A673 (cell line): ENCODE measurements around the gene DIPK1C. TPM values are rescaled to one million over a fixed set of nuclear protein-coding genes. Genes with fewer than 3 reads are reported as not detected.

Experiments
- BruUV-seq: library from RNA; stranded (reverse); fragments of 400-500 nt; replicated peaks from 2 replicates; lab custom pipeline; 2021; lab: Mats Ljungman, UMichigan
- CTCF ChIA-PET: fragments of 300-600 bp; sonication (Branson Sonifier 250); formaldehyde crosslinking; loops from one replicate; lab custom pipeline; 2022; ENCODE audit warnings: antibody characterized with exemption; lab: Charles Lee
- POLR2A ChIA-PET: fragments of 300-600 bp; sonication (Branson Sonifier 250); formaldehyde crosslinking; loops from one replicate; lab custom pipeline; 2022; ENCODE audit warnings: antibody characterized with exemption; ENCODE audit not compliant: low non-redundant PET; lab: Charles Lee
- DNase-seq: peaks from one replicate; pipeline ENCODE4 v3.0.0-alpha.2; 2015; ENCODE audit warnings: low spot score
- H3K27ac ChIP-seq: fragments of 200-600 bp; sonication (generic); 2 replicates; pipeline ENCODE4 v1.5.1; 2016; ENCODE audit warnings: mixed run types, low read depth, mild to moderate bottlenecking, mixed read lengths, antibody characterized with exemption, low read length; ENCODE audit not compliant: poor library complexity, severe bottlenecking
- H3K27me3 ChIP-seq: fragments of 200-600 bp; sonication (generic); replicated peaks from 2 replicates; pipeline ENCODE4 v1.6.1; 2017; ENCODE audit warnings: mixed run types, low read depth, mild to moderate bottlenecking, mixed read lengths, antibody characterized with exemption, low read length; ENCODE audit not compliant: insufficient read depth, poor library complexity
- H3K36me3 ChIP-seq: fragments of 200-600 bp; sonication (generic); 2 replicates; pipeline ENCODE4 v1.6.1; 2016; ENCODE audit warnings: mixed run types, mild to moderate bottlenecking, mixed read lengths, antibody characterized with exemption, low read length; ENCODE audit not compliant: insufficient read depth, poor library complexity, severe bottlenecking
- H3K4me1 ChIP-seq: fragments of 200-600 bp; sonication (generic); 2 replicates; pipeline ENCODE4 v1.6.1; 2017; ENCODE audit warnings: mixed run types, mild to moderate bottlenecking, mixed read lengths, antibody characterized with exemption, low read length; ENCODE audit not compliant: insufficient read depth, poor library complexity, severe bottlenecking
- H3K4me3 ChIP-seq: fragments of 200-600 bp; sonication (generic); 2 replicates; pipeline ENCODE4 v1.5.1; 2016; ENCODE audit warnings: low read depth, mixed run types, mild to moderate bottlenecking, mixed read lengths, low read length; ENCODE audit not compliant: poor library complexity, severe bottlenecking
- H3K9me3 ChIP-seq: fragments of 200-600 bp; sonication (generic); 2 replicates; pipeline ENCODE4 v1.6.1; 2016; ENCODE audit warnings: mixed run types, low read depth, mild to moderate bottlenecking, mixed read lengths, antibody characterized with exemption, low read length; ENCODE audit not compliant: poor library complexity, severe bottlenecking
- CTCF ChIP-seq: fragments of 300-800, 200-600 bp; sonication (generic); conservative IDR thresholded peaks from 2 replicates; pipeline ENCODE4 v1.5.1; 2017; ENCODE audit warnings: low read depth, mild to moderate bottlenecking, antibody characterized with exemption, low read length, moderate library complexity, mixed read lengths
- EZH2 ChIP-seq: fragments of 200-600 bp; sonication (generic); IDR thresholded peaks from 2 replicates; pipeline ENCODE4 v1.6.1; 2017; ENCODE audit warnings: borderline replicate concordance, low read depth, mild to moderate bottlenecking, mixed read lengths, antibody characterized with exemption, low read length; ENCODE audit not compliant: poor library complexity, severe bottlenecking
- intact Hi-C: fragments of 100-400 bp; cut with micrococcal nuclease; formaldehyde crosslinking; loops from one replicate; pipeline ENCODE4 v1.10.0; 2022; ENCODE audit not compliant: unreplicated experiment
- total RNA-seq: library from RNA; stranded (reverse); gene quantifications from 2 replicates; pipeline ENCODE4 v1.2.3, GENCODE V29; 2021

Gene DIPK1C
- total RNA-seq, 1 experiment from 2014 or later: not detected

- Histone ChIP-seq H3K9me3 (no peaks in the 10 kb centered on the region), H3K27me3 (peaks cover 57% of the 10 kb centered on the region), H3K27ac (no peak overlapping the region), H3K4me3 (no peak overlapping the region), H3K36me3 (no peaks in the 10 kb centered on the region), H3K4me1 (no peaks in the 10 kb centered on the region)
- ChIA-PET POLR2A (no interaction called here), CTCF (no interaction called here)
- intact Hi-C loops: no loop called here
- TF ChIP-seq EZH2: no peak
- no peak for TF ChIP-seq CTCF
- BruUV-seq: no TSS peak
- no peak for DNase-seq
Measured at GRCh38 chr18:74453016-74453566, 4.0 kb downstream of the DIPK1C start.

- CTCF ChIA-PET: no interaction called here
- TF ChIP-seq CTCF: no peak
- TF ChIP-seq EZH2: no peak
- intact Hi-C loops: no loop called here
- BruUV-seq: no TSS peak
- Histone ChIP-seq H3K9me3 (no peaks in the 10 kb centered on the region), H3K27ac (no peak overlapping the region), H3K36me3 (no peaks in the 10 kb centered on the region), H3K4me3 (no peak overlapping the region), H3K4me1 (no peaks in the 10 kb centered on the region), H3K27me3 (peaks cover 40% of the 10 kb centered on the region)
- DNase-seq: no peak
- POLR2A ChIA-PET: no interaction called here
Measured at GRCh38 chr18:74451148-74451547, 6.0 kb downstream of the DIPK1C start.

GRCh38 chr18:74450626-74451025 lies 6.5 kb downstream of the DIPK1C start:
- Histone ChIP-seq H3K27ac (no peak overlapping the region), H3K4me3 (no peak overlapping the region), H3K27me3 (peaks cover 35% of the 10 kb centered on the region), H3K9me3 (no peaks in the 10 kb centered on the region), H3K4me1 (no peaks in the 10 kb centered on the region), H3K36me3 (no peaks in the 10 kb centered on the region)
- no peak for DNase-seq
- POLR2A ChIA-PET: no interaction called here
- no TSS peak for BruUV-seq
- intact Hi-C loops: no loop called here
- TF ChIP-seq EZH2 (no peak), CTCF (no peak)
- CTCF ChIA-PET: no interaction called here
